Measurements from ENCODE around the gene SIX3. TPM values are rescaled to one million over a fixed set of nuclear protein-coding genes. Genes with fewer than 3 reads are reported as not detected.
A peak's percentile ranks its signal among the peaks of the same experiment; 100 is the strongest.

The SIX3 gene
- total RNA-seq, 6 experiments from 2014 or later, result not detected

DNA sequence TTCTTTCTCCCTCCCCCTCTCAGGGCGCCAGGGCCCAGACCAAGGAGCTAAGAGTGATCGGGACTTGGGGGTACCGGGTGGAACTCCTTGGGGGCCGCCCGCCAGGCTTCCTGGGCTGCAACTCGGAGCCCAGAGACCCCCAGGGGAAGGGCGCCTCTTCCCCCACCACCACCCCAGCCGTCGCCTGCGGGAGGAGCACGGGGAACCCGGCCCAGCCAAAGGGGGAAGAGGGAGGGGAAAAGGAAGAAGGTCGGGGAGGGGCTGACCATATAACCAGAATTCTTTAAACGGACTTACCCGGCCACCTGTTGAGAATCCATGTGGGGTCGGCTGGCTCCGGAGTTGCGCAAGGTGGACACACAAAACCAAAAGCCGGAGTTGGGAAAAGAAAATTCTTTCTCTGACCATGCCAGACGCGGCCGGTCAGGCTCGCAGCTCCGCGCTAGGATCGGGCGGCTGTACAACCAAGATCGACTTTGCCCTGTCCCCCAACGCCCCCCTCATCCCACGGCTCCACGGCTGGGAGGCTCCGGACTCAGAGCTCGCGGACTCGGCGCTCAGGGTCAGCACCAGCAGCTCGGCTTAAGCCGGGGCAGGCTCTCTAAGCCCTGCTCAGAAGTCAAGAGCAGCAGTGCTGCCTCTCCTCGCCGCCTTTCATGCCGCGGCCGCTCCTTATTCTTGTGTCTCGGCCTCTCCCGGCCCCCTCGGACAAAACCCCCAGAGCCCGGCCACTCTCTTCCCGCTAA, 6.3 kb upstream of the SIX3 start:
- intact Hi-C loops (cut with DNase I), result no loop called here
- peaks cover 0 to 26% (median 3%) of the 10 kb centered on the region in 4 donors for H3K4me1 ChIP-seq
- TF ChIP-seq, protein P1, sequence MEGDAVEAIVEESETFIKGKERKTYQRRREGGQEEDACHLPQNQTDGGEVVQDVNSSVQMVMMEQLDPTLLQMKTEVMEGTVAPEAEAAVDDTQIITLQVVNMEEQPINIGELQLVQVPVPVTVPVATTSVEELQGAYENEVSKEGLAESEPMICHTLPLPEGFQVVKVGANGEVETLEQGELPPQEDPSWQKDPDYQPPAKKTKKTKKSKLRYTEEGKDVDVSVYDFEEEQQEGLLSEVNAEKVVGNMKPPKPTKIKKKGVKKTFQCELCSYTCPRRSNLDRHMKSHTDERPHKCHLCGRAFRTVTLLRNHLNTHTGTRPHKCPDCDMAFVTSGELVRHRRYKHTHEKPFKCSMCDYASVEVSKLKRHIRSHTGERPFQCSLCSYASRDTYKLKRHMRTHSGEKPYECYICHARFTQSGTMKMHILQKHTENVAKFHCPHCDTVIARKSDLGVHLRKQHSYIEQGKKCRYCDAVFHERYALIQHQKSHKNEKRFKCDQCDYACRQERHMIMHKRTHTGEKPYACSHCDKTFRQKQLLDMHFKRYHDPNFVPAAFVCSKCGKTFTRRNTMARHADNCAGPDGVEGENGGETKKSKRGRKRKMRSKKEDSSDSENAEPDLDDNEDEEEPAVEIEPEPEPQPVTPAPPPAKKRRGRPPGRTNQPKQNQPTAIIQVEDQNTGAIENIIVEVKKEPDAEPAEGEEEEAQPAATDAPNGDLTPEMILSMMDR (IDR thresholded peaks at IDR 0.05), result no peak
- no peak for TF ChIP-seq POLR2A (IDR thresholded peaks at IDR 0.05)
- peaks cover 11 to 52% of the 10 kb centered on the region in 2 donors for H3K27me3 ChIP-seq
- H3K36me3 ChIP-seq, result no peaks in the 10 kb centered on the region
- H3K9me3 ChIP-seq, result no peaks in the 10 kb centered on the region
- WGBS (ENCODE audit: insufficient coverage, low coverage, low lambda C conversion rate, missing lambda C conversion rate), result 2% methylated on average over 11 of the region's 48 CpGs
- no peak overlapping the region for H3K27ac ChIP-seq
- ATAC-seq (peak in 2 of 4 donors; percentile 9 to 20), DNase-seq (no peak)
- H3K4me3 ChIP-seq, result no peak overlapping the region

DNA sequence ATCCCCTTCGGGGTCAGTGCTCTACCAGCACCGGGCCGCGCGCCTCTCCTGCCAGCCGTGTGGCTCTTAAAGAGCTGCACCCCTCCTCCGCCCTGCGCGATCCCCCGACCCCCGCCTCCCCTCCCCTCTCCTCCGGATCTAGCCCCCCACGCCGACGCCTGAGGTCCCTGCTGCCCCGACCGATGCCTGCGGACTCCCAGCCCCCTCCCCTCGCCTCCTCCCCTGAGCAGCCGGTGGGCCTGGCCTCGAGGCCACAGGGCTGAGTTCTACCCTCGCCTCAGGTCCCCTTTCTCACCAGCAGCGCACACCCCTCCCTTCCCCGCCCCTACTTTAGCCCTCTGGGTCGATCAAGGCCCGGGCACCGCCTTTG, 5.8 kb upstream of the SIX3 start:
- peaks cover 0 to 26% (median 3%) of the 10 kb centered on the region in 4 donors for H3K4me1 ChIP-seq

DNA sequence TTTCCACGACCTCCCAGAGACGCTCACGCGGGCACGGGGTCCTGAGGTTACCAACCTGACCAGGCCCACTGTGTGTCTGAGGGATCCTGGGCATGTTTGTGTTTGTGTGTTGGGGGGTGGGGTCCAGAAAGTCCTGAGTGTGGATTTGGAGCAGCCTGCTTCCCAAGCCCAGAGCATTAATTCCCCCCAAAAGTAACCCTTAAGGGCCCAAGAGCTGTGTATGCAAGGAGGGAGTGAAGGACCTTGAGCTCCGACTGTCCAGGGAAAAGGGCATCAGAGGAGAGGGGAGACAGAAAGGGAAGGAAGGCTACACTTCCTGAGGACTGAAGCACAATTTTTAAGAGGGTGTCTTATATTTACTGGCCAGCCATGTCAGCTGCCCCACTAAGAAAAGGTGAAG, 5.2 kb upstream of the SIX3 start:
- 5% methylated on average over 6 of the region's 6 CpGs for WGBS (ENCODE audit: insufficient coverage, low coverage, low lambda C conversion rate, missing lambda C conversion rate)
- peaks cover 0 to 26% (median 3%) of the 10 kb centered on the region in 4 donors for H3K4me1 ChIP-seq
- no peaks in the 10 kb centered on the region for H3K36me3 ChIP-seq
- no peak for DNase-seq
- no peak overlapping the region for H3K4me3 ChIP-seq
- no peaks in the 10 kb centered on the region for H3K9me3 ChIP-seq
- TF ChIP-seq POLR2A (IDR thresholded peaks at IDR 0.05), result no peak
- TF ChIP-seq, protein P1 (IDR thresholded peaks at IDR 0.05), result no peak
- intact Hi-C loops (cut with DNase I), result no loop called here
- no peak overlapping the region for H3K27ac ChIP-seq
- ATAC-seq, result no peak
- peaks cover 11 to 58% of the 10 kb centered on the region in 2 donors for H3K27me3 ChIP-seq

More for the DNA sequence above, 5.8 kb upstream of the SIX3 start:
- no peak overlapping the region for H3K27ac ChIP-seq
- no peak overlapping the region for H3K4me3 ChIP-seq
- intact Hi-C loops (cut with DNase I), result no loop called here
- ATAC-seq (no peak), DNase-seq (no peak)
- no peaks in the 10 kb centered on the region for H3K36me3 ChIP-seq
- H3K27me3 ChIP-seq, result peaks cover 11 to 53% of the 10 kb centered on the region in 2 donors
- 3% methylated on average over 5 of the region's 27 CpGs for WGBS (ENCODE audit: insufficient coverage, low coverage, low lambda C conversion rate, missing lambda C conversion rate)
- H3K9me3 ChIP-seq, result no peaks in the 10 kb centered on the region
- no peak for TF ChIP-seq POLR2A (IDR thresholded peaks at IDR 0.05)
- TF ChIP-seq, protein P1 (IDR thresholded peaks at IDR 0.05), result no peak

DNA sequence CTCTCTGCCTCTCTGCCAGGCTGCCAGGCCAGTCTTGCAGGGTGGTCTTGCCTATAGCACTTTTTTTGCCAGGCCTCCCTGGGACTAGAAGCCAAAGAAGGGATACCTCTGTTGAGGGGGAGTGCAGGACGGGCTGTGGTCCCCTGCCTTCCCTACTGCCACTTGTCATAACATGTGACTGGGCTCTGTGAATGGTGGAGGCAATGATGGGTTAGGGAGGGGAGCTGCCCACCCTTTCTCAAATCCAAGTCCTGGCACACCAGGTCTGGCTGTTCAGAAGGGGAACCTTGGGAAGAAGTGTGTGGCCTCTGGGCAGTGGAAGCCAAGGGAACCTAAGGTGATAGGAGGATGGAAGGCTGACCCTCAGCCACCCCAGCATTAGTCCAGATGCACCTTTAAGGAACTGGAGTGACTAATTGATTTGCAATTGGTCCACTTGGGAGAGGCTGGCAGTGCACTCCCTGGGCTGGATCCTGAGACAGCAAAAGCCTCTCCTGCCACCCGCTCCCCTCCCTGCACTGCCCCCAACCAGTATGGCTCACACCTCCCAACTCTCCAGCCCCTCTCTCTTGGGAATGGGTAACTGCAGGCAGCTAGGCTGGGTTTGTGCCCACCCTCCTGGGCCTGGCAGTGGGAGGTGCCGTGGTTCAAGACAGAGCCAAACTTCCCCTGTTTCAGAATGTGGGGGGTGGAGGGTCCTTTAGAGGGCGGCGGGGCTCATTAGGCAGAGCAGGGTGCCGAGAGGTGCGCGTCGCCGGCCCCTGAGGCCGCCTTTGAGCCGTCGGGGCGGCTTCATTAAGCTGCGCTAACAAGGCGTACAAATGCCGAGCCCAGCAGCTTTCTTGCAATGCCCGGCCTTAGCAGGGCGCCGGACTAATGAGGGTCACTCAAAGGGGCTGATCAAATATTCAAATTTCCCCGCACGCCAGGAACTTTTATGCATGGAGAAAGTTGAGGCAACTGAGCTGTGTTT, 4.5 kb upstream of the SIX3 start:
- Histone ChIP-seq H3K27me3 (peaks cover 11 to 59% of the 10 kb centered on the region in 2 donors), H3K4me3 (no peak overlapping the region), H3K9me3 (no peaks in the 10 kb centered on the region), H3K4me1 (peaks cover 0 to 26% (median 3%) of the 10 kb centered on the region in 4 donors), H3K27ac (no peak overlapping the region), H3K36me3 (no peaks in the 10 kb centered on the region)
- TF ChIP-seq, protein P1 (IDR thresholded peaks at IDR 0.05), result no peak
- TF ChIP-seq POLR2A (IDR thresholded peaks at IDR 0.05), result no peak
- ATAC-seq (no peak), DNase-seq (no peak)
- intact Hi-C loops (cut with DNase I), result no loop called here
- WGBS (ENCODE audit: insufficient coverage, low coverage, low lambda C conversion rate, missing lambda C conversion rate), result 10% methylated on average over 15 of the region's 22 CpGs

All from right lobe of liver (tissue), 6 donors.